HG03342 (cell line): ENCODE data around the gene POLR3K.
A peak's percentile ranks its signal among the peaks of the same experiment; 100 is the strongest.

Source experiments
- ATAC-seq: cut with Tn5 transposase; IDR thresholded peaks from one replicate; pipeline ENCODE4 v1.9.1; 2021; ENCODE audit warnings: mild to moderate bottlenecking, moderate library complexity; ENCODE audit not compliant: unreplicated experiment

Gene POLR3K

GRCh38 chr16:79151-80054 is 26.0 kb upstream of the POLR3K start:
- ATAC-seq = no peak

- ATAC-seq = peak; percentile 18
These were observed 25.2 kb upstream of the POLR3K start for GRCh38 chr16:78444-79150.

- ATAC-seq = peak; percentile 54
These were observed 24.5 kb upstream of the POLR3K start, which contains the start of gene MPG for GRCh38 chr16:77807-78443. Gene MPG (plus strand): TSS chr16:78225. CDS start chr16:78310, 85 bp downstream.

DNA sequence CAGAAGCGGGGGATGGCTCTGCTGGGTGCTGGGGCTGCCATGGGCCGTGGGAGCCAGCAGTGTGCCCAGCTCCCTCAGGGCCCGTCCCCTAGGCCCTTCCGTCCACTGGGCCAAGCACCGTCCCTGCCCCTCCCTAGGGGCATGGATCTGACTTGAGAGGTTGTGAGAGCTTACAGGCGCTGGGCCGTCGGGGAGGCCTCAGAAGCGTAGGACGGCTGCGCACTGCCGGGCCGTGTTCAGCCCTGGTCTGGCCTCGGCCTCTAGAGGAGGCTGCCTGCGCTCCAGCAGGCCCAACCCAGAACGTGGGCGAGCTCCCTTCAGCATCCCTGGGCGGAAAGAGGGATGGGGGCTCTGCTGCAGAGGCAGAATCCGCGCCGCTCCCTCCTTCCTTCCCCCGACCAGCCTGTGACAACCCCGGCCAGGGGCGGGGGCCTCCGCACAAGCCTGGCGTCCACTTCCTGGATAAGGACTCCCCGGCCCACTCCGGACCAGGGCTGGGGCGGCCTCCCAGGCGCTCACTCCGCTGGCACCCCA is 23.9 kb upstream of the POLR3K start:
- peak; percentile 21 for ATAC-seq

GRCh38 chr16:76535-77272 is 23.3 kb upstream of the POLR3K start:
- no peak for ATAC-seq

DNA sequence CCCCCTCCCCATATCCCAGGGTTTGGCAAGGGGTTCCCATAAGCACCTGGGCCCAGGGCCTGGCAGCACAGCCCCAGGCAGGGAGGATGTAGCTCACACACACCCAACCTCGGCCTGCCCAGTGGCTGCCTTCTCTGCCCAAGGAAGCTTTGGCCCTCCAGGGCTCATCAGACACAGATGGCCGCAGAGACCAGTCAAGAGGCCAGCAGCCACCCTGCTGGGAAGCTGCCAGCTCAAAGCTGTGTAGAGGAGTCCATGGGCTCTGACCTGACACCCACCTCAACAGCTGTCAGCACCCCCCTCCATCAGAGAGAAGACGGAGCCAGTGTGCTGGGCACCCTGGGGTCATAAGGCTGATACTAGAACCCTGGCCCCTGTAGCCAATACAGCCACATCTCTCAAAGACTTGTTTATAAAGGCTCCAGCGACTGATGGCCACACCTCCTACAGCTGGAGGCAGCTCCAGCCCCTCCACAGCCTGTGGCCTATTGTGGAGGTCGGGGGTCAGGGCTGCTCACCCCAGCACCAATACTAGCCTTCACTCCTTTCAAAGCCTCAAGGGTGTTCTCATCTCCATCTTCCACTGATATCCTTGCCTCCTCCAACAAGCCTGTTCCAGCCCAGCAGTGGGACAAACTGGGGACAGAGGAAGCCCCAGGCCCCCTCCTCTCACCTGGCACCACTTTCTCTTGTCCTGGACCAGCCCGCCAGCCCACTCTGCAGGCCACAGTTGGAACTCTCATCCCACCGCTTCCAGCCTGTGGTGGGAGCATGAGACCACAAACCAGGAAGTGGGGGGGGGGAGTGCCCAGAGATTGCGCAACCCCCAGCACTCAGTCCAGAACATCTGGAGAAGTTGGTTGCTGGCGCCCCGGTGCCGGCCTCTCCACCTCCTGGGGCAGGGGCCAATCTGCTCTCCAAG is 22.4 kb upstream of the POLR3K start:
- ATAC-seq = no peak

- ATAC-seq = no peak
These were observed 21.4 kb upstream of the POLR3K start for GRCh38 chr16:74747-75334.

DNA sequence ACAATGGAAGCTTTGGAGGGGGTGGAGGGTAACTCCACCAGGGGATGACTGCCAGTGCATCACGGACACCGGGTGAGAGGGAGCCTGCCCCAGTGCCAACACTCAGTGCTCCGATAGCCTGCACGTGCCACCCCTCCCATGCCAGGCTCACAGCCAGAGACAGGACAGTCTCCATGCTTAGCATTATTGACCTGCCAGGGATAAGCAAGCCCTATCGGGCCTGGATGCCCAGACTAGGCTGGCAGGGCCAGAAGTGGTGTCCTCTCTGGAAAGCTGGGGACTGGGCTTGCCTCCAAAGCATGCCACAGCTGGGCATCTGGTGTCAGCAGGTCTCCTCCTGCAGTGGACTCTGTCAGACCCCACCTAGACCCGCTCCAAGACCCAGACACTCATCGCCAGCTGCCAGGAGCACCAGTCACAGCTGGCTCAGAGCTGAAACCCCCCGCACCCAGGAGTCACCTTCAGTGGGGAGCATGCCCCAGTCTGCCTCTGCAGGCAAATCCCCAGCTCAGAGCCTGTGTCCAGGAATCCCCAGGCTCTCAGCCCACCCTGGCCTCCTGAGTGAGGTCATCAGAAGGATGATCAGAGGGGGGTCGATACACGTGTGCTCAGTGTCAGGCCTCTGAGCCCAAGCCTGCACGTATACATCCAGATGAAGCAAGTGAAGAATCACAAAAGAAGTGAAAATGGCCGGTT is 20.8 kb upstream of the POLR3K start:
- ATAC-seq = no peak

GRCh38 chr16:72561-73548 is 19.4 kb upstream of the POLR3K start, which contains the start of gene RHBDF1:
Gene RHBDF1 (minus strand): TSS chr16:72631. CDS start chr16:65015, 7,616 bp downstream.
- ATAC-seq = no peak

DNA sequence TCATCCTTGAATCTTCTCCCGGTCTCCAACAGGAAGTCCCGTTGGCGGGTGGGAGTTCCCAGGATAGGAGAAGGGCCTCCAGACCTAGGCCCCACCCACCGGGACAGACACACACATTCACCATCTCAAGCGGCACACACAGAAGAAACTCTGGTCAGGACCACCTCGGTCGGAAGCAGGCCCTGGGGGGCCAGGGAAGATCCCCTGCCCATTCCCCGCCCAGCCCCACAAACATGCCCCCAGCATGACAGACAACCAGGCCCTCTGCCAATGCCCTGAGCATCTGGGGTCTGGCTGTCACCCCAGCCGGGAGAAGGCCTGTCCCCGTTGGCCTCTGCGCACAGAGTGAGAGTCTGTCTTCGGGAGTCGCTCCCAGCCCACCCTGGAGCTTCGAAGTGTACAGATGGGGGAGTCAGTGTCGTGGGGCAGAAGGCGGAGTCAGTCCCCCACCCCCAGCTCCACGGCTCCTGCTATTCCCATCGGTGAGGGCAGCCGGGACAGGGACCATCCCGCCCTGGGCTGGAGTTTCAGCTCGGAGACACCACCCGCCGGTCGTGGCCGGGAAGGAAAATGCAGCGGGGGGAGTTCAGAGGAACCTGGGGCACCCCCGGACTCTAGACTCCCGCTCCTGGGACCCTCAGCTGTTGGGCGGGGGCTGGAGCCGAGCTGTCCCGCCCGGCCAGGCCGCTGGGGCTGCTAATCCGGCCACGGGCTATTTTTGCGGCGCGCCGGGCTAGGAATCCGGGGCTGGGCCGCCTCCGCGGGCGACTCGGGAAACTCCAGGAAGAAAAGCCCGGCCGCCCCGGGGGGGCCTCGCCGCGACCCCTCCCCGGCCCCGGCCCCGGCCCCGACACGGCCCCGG is 18.4 kb upstream of the POLR3K start:
- ATAC-seq = no peak

GRCh38 chr16:71210-71539 is 17.8 kb upstream of the POLR3K start:
- ATAC-seq = no peak

- ATAC-seq = no peak
These were observed 15.8 kb upstream of the POLR3K start for GRCh38 chr16:69181-69580.

DNA sequence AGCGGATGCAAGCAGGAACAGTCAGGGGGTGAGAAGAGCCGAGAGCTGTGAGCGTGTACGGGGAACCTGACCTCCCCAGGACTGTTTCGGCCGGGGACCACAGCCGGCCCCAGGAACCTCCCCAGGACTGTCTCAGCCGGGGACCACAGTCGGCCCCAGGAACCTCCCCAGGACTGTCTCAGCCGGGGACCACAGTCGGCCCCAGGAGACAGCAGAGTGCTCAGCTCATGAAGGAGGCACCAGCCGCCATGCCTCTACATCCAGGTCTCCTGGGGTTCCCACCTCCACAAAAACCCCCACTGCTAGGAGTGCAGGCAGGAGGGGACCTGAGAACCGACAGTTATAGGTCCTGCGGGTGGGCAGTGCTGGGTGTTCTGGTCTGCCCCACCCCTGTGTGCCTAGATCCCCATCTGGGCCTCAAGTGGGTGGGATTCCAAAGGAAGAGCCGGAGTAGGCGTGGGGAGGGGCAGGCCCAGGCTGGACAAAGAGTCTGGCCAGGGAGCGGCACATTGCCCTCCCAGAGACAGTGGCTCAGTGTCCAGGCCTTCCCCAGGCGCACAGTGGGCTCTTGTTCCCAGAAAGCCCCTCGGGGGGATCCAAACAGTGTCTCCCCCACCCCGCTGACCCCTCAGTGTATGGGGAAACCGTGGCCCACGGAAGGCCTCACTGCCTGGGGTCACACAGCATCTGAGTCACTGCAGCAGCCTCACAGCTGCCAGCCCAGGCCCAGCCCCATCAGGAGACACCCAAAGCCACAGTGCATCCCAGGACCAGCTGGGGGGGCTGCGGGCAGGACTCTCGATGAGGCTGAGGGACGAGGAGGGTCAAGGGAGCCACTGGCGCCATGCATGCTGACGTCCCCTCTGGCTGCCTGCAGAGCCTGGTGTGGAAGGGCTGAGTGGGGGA is 14.7 kb upstream of the POLR3K start:
- no peak for ATAC-seq

DNA sequence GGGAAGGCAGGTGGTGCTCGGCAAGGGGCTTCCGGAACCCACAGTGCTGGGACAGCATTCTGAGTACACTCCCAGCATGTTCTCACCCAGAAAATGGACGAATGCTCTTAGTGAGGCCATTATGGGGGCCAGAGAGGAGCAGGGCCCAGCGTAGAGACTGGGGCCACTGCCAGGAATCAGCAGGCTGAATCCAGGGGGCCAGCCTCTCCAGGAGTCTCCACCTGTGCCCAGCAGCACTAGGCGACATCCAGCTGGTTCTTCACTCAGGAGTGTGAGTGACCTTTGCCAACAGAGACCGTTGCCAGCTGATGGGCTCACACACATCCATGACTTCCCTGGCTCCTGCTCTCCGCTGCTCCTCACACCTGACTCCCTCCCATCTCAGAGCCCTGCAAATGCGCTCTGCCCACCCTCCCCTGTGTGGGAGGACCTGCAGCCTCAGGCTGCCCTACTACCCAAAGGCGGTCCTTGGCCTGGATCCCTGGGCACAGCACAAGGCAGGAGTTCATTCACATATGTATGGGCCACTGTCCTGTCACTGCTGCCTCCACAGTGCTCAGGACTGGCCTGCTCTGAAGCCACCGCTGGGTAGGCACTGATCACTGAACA is 13.9 kb upstream of the POLR3K start:
- no peak for ATAC-seq
